ENCODE results near the gene RGS7.
"Not testable (repeated sequence)": the region's sequence is repeated elsewhere in the genome, so short reads cannot be mapped to it uniquely, and the experiment has no call there.

Gene RGS7

DNA sequence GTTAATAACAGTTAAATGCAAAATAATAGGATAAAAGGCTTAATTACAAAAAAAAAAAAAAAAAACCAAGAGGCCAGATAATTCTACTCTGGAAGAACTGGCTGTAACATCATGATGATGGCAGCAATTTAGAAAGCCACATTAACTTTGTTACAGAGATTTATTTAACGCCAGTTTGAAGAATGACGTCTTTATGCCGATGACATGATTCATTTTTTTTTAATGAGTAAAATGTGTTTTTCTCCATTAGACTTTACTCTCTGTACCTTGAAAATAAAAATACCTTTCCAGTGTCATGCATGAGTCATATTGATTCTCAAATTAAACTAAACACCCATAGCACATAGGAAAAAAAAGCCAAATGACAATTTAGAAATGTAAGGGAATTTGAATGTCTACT, 226.1 kb downstream of the RGS7 start:
- DNase-seq: no peak

DNA sequence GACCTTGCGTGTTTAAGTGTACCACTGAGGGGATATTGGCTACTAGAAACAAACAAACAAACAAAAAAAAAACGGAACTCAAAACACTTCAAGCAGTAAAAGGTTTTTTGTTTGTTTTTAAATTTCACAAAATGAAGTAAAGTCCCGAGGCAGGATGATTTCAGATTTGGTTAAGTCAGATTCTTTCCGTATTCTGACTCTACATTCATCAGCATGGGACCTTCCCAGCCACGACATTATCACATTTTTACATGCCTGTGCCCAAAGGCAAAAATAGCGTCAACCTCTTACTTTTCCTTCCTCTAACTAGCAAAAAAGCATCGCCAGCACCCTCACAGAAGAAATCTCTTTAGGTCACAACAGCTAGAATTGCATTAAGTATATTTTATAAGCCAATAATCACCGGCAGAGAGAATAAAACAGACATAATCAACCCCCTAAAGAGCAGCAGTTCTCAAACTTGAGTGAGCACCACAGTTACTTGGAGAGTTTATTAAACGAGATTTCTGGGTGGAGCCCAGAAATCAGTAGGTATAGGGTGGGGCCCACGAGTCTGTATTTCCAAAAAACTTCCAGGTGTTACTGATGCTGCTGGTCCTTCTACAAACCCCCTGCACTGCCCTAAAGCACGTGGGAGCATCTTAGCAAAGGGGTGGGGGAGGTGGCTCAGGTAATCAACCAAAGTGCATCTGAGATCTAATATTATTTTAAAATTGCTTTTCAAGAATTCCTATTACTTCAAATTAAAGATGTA, 227.6 kb downstream of the RGS7 start:
- DNase-seq: no peak

DNA sequence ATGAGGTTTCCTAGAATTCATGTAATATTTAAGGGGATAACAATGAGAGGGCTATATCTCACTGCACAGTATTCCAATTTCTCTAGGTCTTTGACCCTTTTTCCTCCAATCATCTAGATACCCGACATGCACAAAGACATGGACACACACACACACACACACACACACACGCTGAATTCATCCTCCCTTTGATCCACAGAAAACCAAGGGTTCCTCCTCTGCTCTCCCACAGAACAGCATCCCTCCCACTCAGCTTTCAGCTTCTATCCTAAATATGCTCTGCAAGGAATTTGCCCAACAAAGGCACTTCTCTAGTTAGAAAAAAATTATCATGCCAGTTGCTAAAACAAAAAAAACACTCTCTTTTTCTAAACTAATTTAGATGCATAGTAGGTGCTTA, 231.7 kb downstream of the RGS7 start:
- DNase-seq: no peak

DNA sequence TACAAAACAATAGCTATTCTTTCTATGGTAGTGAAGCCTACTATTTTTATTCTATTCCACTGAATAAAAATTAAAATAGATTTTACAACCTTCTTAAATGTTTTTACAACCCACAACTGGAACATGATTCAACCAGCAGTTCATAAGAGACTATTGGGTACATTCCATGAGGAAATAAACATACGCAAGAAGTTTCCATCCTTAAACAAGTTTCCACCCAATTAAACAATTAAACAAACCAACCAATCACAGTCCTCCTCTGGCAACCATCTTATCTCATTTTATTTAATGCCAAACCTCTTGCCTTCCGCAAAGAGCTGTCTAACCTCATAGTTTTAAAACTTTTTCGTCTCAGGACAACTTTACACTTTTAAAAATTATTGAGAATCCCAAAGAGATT, 239.0 kb downstream of the RGS7 start:
- no peak for DNase-seq

DNA sequence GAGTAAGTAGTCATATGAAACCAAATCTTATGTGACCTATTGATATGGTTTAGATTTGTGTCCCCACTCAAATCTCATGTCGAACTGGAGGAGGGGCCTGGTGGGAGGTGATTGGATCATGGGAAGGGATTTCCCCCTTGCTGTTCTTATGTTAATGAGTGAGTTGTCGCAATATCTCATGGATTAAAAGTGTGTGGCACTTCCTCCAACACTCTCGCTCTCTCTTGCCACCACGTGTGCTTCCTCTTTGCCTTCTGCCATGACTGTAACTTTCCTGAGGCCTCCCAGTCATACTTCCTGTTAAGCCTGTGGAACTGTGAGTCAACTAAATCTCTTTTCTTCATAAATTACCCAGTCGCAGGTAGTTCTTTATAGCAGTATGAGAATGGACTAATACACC, 241.2 kb downstream of the RGS7 start:
- DNase-seq: no peak

DNA sequence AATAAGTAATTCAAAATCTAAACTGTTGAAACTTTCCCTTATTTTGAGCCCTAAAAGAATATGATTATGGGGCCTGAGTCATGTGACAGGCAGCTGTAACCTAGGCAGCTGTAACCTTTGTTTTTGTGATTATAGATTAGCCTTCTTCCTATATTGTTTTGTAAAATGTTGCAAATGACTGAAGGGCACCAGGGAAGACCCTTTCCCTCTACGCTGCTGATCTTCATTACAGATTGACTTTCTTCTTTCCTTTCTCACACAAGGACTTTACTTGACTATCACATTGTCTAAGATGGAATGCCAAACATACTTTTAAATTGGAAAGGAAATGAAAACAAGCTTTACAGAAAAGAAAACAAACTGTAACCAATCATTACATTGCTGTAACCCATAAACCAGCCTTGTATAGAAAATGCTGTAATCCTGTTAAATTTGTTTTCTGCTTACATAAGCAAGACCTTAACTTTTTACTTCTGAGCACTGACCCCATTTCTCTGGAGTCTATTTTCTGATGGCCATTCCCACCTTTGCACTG, 242.2 kb downstream of the RGS7 start:
- no peak for DNase-seq

DNA sequence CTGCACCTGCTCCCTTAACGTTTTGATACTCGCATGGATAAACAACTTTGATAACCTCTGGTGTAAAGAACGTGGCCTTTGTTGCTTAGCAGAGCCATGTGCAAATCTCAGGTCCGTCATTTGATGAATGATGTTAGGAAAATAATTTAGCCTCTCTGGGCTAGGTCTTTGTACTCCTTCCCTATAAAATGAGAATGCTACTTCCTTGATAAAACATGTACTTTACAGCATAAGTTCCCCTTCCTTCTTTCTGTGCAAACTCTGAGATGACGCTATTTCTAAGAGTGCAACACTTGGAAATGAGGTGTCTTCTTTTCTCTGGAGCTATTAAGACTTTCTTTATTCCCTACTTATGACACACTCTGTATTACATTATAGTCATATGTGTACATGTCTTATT, 243.4 kb downstream of the RGS7 start:
- DNase-seq: no peak

DNA sequence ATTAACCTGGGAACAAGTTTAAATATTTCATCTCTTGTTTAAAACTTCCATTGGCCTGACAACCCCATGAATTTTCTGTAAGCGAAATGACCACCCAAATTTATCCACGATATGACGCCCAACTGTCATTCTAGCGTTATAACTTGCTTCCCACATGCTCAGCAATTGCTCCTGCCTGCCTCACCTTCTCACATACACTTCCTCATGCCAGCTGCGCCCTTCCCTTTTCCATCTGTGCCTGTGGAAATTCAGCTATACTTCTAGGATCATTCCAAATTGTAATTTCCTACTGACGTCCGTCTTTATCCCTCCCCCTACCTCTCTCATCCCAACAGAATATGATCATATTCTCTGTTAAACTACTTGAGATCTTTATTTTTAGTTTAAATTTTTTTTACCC, 248.0 kb downstream of the RGS7 start:
- no peak for DNase-seq

DNA sequence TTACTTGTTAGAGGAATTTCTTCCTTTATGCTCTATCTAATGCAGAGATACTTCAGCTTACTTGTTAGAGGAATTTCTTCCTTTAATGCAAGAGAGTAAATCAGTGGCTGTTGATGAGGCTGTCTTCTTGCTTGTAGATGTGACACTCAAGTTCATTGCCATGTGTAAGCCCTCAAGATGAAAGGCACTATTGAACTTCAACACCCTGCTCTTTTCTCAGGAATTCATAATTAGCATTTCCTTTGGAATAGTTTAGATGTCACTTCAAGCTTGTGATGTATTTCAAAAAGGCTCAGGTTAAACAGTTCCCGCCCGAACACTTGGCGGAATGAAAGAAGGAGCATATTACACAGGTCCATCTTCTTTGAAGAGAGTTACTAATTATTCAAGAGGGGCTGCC, 251.9 kb downstream of the RGS7 start:
- no peak for DNase-seq

DNA sequence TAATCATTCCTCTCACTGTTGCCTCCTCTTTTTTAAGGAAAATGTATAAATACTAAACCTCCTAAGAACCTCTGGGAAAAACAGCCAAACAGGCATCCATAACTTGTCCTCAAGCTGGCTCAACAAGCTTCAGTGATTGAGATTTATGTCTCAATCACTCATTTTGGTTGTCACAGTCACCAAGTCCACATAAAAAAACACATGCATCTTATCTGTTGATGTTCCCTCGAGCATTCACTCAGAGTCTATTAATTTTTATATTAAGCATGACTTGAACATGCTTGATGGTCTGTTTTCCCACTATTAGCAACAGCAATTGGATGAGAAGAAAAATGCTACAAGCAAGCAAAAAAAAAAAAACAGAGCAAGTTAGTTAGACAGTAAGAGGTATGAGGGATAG, 254.3 kb downstream of the RGS7 start:
- DNase-seq: no peak

DNA sequence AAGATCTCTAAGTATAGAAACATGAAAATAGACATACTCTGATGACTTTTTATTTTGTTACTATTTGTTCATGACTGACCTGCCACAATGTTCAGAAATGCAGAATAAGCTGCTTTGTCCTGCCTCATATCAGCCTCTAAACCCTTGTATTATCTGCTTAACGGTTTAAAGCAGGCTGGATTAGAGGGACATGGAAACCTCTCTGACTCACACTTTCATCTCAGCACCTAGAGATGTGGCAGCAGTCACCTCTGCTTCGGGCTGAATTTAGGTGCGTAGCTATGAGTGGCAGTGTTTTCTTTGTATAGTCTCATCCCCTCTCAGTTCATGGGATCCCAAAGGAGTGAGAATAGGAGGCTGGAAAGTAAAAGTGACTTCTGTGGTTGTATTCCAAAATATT, 255.4 kb downstream of the RGS7 start:
- no peak for DNase-seq

DNA sequence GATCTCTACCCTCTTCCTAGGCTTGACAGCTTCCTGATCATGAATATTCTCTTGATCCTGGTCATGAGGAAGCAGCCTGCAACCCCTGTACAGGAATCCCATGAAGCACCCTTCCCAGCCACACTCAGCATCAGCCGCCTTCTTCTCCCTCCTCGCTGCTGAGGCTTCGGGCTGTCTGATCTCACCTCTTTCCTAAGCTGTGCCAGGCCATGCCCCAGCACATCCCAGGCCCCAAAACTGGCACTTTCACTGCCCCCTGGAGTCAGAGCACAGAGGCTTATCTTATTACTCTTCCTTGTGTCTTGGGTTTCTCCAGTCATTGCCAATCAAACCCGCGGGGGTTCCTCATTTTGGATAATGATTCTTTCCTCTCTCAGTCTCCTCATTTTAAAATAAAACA, 259.5 kb downstream of the RGS7 start:
- DNase-seq: no peak

DNA sequence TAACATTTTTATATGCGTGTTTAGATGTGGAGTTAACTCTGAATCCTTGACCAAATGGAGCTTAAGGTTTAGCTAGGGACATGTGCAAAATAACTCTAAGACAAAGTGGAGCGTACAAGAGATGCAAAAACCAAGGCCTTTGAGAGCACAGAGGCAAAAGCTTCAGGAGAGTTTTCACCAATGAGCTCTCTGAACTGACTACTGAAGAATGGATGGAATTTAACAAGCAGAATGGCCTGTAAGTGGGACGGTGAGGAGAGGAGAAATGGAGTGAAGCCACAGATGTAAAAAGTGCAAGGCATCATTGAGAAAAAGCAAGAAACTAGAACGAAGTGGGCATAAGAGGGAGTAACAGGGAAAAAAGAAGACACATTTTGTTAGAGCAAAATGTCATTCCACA, 260.0 kb downstream of the RGS7 start:
- no peak for DNase-seq

DNA sequence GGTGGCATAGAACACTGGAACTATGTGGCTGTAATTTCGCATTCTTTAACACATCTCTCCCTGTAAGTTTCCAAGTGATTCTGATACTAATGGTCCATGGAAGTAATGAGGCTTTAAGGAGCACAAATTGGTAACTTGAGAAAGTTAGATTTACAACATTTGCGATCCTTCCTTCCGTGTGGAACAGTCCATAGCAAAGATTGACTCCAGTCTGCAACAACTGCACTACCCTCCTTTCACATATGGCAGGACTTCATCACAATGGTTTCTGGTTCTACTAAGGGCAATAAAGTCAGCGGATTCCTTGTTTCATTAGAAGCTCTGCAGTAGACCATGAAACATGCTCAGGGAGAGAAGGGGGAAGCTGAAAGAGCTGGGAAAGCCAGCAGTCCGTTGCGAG, 261.2 kb downstream of the RGS7 start:
- no peak for DNase-seq

DNA sequence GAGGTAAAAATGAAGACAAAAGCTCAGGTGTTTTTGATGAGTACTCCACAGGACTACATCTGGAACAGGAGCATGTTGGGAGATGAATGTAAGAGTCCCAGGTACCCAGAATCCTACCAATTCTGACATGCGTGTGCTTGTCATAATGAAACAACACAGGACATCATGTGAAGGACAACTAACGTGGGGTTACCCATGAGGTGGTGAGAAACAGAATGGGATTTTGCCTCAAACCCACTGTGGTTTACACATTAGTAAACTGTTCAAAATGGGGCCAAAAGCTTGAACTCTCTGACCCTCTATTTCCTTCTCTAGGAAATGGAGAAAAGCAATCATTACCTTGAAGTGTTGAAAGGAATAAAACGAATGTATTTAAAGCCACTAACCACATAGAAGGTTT, 266.2 kb downstream of the RGS7 start:
- DNase-seq: no peak

DNA sequence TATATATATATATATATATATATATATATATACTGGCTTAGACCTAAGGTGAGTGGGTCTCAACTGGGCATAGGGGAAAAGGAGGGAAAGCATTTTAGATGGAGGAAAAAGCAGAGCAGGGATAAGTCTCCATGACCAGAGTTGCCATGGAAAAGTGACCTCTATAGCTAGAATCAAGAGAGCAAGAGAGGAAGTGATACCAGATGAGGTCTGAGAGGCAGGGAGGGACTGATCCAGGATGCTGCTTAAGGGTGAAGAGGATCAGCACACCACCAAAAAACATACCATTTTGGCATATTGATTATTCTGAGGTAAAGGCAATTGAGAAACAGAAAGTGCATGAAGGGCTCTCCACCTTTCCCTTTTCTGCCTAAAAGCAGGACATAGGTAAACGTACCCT, 267.9 kb downstream of the RGS7 start:
- not testable (repeated sequence) for DNase-seq

DNA sequence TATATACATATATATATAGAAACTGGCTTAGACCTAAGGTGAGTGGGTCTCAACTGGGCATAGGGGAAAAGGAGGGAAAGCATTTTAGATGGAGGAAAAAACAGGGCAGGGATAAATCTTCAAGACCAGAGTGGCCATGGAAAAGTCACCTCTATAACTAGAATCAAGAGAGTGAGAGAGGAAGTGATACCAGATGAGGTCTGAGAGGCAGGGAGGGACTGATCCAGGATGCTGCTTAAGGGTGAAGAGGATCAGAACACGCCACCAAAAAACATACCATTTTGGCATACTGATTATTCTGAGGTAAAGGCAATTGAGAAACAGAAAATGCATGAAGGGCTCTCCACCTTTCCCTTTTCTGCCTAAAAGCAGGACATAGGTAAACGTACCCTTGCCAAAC, 268.9 kb downstream of the RGS7 start:
- DNase-seq: not testable (repeated sequence)

DNA sequence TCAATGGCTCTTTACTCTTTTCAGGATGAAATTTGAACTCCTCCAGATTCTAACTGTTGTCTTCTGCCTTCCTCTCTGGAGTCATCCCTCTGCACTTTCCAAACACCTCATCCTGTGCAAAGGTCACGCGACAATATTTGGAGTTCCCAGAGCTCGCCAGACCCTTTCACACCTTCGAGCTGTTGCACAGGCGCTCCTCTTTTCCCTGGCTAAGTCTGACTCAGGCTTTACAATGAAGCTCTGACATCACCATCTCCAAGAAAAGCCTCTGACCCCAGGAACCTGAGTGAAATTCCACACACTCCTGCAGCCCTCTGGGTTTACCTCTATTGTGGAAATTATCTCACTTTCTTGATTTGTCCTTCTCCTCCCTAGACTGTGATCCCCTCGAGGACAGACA, 270.3 kb downstream of the RGS7 start:
- no peak for DNase-seq

DNA sequence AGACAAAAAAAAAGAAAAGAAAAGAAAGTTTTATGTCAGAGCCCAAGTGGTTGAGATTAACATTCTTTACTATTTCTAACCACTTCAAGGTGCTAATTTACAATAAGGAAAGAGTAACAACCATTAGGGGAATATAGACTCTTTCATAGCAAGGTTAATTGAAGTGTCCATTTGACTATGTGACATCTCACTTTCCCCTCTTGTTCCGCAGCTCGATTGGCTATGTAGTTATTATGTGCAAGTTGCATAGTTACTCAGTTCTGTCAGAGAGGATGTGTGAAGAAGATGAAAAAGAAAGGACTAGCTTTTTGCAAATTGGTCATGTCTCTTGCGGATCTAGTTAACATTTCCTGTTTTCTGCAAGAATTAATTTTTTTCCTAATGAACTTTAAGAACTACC, 273.7 kb downstream of the RGS7 start:
- DNase-seq: no peak

DNA sequence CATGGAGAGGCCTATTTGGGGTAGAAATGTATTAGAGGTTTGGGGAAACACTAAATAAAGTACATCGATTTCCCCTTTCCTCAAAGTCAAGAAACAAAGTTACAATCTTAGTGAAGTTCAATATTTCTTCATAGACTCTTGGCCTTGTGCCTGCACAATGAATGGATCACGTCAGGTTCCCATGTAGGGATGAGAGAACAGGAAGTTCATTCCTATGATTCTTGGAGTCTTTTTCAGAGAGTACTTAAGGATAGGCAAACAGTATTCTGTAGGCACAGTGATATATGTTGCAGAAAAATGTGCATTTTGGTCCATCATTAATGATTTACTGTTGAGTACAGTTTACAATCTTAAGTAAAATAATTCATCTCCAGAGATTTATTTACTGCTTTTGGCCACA, 275.5 kb downstream of the RGS7 start:
- no peak for DNase-seq

DNA sequence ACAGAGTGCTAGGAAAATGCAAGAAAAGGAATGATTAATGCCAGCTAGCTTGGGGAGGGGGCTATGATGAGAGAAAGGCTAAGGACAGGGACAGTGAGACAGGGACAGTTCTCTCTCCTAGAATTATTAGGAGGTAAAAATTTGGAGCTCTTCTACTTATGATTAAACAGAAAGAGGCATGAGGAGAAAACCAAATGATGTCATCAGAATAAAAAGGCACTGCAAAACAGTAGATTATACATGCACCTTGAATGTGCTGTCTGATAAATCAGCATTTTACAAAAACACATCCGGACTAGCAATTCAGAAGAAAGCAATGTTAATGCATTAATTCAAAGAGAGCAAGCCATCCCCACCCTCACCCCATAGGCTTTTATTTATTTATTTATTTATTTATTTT, 277.5 kb downstream of the RGS7 start:
- no peak for DNase-seq

DNA sequence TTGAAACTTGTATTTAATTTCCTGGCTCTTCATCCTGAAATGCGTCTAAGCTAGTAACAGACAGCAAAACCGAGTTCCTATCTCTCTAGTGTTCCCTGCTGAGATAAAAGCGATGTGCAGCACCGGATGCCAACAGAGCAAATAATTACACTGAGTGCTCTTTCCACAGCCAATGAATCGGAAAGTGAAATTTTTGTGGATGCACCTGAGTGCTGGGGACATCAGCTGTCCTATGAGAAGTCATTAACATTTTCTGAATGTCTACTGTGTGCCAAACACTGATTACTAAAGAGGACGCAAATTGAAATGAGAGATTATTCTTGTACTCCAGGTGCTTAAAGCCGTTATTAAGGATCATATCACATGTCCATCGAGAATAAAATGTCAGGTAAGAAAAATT, 278.0 kb downstream of the RGS7 start:
- no peak for DNase-seq

DNA sequence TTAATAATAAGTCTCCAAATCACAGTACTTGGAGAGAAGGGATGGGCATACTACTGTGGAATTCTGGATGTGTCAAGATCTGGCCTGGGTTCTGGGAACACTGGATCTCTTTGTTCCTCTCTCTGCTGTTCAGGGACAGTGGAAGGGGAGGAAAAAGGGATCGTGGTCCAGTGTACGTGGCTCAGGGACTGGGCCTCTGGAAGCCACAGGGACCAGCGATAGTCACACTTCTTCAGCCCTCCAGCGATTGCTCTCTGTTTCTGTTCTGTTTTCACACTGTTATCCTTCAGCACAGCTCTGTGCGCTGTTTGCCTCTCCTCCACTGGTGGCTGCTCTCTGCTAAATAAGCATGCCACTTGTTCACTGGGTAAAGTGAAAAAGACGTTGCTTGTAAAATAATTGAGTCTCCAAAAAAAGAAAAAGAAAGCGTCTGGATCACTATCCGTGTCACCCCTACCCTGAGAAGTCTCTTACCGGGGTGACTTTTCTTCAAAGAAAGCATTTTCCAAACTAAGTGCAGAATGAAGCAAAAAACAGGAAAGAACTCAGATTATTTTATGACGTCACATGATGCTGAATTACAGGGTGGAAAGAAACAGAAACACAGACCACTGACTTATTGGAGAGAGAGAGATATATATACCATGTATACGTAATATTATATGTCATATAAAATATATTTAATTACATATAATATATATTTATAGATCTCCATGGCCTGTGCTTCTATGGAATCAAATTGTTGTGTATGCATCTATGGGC, 279.4 kb downstream of the RGS7 start:
- no peak for DNase-seq

DNA sequence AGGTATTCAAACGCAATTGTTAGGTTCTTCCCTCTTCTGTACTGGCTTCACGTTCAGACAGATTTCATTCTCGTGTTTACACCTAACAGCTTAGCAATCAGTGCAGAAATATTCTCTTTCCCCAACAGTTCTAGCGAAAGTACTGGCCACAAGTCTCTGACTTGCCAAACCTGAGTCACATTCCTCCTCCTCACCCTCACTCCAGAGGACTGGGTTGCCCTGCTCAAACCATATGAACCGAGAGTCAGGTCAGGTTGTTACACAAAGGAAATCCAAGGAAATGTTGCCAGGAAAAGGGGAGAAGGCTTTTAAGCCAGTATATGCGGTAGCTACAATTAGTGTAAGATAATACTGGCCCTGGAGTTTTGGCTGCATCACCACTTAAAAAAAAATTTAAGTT, 282.5 kb downstream of the RGS7 start:
- DNase-seq: no peak

DNA sequence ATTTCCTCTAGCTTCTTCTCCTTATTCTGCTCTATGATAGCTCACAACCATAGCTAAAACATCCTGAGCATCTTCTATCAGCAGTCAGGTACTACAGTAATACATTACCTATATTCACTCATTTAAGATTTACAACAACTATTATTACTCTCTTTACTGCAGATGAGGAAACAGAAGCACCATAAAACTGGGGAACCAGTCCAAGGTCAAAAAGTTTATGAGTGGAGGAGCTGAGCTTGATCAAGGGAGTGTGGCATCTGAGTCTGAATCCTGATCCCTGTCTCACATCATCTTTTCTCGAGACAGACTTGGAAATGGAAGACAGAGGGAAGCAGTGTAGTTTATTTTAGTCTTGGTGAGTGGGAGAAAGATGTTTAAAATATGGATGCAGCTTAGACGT, 288.6 kb downstream of the RGS7 start:
- DNase-seq: no peak
